HG03097 (cell line): ENCODE results near the gene HCFC1R1.
"Not testable (repeated sequence)": the region's sequence is repeated elsewhere in the genome, so short reads cannot be mapped to it uniquely, and the experiment has no call there.

ENCODE experiments used
- ATAC-seq: cut with Tn5 transposase; IDR thresholded peaks from one replicate; pipeline ENCODE4 v1.9.1; 2021; ENCODE audit not compliant: unreplicated experiment, low FRiP score

Gene HCFC1R1

GRCh38 chr16:3057181-3058138 lies 33.7 kb upstream of the HCFC1R1 start:
- no peak for ATAC-seq

DNA sequence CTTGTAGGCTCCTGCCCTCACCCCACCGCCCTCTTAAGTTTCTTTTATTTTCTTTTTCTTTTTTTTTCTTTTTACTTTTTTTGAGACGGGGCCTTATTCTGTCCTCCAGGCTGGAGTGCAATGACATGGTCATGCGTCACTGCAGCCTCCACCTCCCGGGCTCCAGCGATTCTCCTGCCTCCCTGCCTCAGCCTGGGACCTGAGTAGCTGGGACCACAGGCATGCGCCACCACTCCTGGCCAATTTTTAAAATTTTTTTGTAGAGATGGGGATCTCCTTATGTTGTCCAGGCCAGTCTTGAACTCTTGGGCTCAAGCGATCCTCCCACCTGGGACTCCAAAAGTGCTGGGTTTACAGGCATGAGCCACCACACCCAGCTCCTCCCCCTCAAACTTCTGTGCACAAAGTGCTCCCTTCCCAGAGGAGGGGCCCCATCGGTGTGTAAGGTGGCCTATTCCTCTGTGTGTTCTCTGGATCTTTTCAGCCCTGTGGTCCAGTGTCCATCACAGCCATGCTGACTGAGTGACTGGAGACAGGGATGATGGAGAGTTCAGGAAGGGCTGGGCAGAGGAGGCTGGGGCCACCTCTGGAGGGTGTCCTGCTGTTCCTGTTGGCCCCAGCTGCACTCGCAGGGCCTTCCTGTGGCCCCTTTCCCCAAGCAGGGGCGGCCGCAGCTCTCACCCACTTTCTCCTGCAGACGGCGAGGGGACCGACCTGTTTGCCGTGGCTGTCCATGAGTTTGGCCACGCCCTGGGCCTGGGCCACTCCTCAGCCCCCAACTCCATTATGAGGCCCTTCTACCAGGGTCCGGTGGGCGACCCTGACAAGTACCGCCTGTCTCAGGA lies 32.8 kb upstream of the HCFC1R1 start:
- no peak for ATAC-seq

DNA sequence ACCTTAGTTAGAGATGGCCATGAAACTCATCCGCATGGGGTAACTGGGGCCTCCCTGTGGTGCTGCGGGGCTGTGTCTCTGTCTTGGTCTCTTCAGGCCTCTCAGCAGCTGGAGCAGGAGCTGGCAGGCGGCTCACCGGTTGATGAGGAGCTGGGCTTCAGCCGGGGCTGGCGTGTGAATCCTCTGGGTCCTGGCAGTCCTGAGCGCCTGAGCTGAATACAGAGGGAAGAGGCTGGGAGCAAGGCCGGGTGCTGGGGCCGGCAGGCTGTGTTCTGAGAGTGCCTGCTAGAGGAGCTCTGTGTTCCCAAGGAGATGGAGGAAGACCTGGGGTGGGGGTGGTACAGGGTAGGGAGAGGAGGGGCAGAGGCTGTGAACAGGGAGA lies 32.0 kb upstream of the HCFC1R1 start:
- not testable (repeated sequence) for ATAC-seq

DNA sequence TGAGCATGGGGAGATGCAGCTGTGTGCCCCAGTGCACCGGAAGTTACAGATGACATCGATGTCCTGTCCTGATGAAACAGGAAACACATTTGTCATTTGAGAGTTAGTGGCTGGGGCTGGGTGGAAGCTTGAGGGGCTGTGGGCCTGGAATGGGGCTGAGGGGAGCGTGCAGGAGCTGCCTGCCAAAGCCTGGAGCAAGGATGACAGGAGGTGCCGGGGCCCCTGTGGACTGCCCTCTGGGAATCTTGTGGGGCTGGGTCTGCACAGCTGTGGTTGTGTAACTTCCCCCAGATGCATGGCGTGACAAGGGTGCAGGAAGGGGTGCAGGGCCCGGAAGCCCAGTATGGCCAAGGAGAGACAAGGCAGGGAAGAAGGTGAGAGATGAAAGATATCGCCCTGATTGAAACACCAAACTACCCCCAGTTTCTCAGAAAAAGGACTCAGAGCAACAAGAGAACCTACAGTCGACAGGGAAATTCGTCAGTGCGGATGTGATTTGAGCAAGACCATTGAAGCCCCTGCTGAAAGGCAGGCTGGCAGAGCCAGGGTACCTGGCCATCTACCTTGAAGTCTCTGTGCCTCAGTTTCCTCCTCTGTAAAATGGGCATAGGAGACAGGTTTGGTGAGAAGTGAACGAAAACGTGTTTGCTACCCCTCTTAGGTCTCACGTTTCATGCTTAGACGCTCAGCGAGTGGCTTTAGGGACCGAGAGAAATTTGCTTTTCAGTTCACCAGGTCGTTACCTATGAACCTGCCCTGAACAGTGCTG lies 31.4 kb upstream of the HCFC1R1 start:
- ATAC-seq, result no peak

GRCh38 chr16:3053330-3053710 lies 29.6 kb upstream of the HCFC1R1 start:
- ATAC-seq, result not testable (repeated sequence)

- not testable (repeated sequence) for ATAC-seq
Observed at GRCh38 chr16:3052571-3053329, 29.0 kb upstream of the HCFC1R1 start.

DNA sequence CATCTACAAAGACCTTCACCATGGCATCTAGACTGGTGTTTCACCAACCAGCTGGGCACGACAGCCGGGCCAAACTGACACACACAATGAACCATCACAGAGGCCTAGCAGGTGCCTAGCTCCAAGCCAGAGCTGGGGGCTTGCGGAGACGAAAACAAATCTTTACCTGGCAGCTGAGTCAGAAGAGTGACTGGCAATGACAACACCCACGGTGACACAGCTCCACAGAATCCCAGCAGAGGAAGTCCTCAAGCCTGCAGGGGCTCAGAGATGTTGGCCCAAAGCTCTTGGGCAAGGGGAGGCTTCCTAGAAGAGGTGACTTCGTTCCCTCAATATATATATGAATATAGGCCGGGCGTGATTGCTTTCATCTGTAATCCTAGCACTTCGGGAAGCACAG lies 27.8 kb upstream of the HCFC1R1 start:
- ATAC-seq, result no peak

GRCh38 chr16:3051009-3051408 lies 27.3 kb upstream of the HCFC1R1 start:
- ATAC-seq, result no peak

DNA sequence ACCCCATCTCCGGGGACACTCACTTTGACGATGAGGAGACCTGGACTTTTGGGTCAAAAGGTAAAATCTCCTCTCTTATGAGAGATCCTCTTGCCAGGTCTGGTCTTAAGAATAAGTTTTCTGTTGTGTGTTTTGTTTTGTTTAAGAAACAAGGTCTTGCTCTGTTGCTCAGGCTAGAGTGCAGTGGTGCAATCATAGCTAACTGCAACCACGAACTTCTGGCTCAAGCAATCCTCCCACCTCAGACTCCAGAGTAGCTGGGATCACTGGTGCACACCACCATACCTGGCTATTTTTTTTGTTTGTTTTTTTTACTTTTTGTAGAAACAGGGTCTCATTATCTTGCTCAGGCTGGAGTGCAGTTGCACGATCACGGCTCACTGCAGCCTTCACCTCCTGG lies 26.7 kb upstream of the HCFC1R1 start:
- ATAC-seq, result no peak

DNA sequence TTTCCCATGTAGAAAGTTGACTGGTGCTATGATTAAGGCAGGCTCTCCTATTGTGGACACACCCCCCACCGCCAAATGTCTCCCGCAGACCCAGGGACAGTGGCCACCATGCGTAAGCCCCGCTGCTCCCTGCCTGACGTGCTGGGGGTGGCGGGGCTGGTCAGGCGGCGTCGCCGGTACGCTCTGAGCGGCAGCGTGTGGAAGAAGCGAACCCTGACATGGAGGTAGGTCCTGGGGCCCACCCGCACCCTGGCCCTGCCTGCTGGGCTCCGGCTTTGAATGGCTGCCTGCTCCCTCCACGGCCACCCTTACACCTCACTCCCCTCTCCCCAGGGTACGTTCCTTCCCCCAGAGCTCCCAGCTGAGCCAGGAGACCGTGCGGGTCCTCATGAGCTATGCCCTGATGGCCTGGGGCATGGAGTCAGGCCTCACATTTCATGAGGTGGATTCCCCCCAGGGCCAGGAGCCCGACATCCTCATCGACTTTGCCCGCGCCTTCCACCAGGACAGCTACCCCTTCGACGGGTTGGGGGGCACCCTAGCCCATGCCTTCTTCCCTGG lies 26.3 kb upstream of the HCFC1R1 start:
- ATAC-seq, result no peak

GRCh38 chr16:3047387-3047720 lies 23.6 kb upstream of the HCFC1R1 start:
- no peak for ATAC-seq

GRCh38 chr16:3046641-3047386 lies 23.1 kb upstream of the HCFC1R1 start:
- ATAC-seq, result no peak

DNA sequence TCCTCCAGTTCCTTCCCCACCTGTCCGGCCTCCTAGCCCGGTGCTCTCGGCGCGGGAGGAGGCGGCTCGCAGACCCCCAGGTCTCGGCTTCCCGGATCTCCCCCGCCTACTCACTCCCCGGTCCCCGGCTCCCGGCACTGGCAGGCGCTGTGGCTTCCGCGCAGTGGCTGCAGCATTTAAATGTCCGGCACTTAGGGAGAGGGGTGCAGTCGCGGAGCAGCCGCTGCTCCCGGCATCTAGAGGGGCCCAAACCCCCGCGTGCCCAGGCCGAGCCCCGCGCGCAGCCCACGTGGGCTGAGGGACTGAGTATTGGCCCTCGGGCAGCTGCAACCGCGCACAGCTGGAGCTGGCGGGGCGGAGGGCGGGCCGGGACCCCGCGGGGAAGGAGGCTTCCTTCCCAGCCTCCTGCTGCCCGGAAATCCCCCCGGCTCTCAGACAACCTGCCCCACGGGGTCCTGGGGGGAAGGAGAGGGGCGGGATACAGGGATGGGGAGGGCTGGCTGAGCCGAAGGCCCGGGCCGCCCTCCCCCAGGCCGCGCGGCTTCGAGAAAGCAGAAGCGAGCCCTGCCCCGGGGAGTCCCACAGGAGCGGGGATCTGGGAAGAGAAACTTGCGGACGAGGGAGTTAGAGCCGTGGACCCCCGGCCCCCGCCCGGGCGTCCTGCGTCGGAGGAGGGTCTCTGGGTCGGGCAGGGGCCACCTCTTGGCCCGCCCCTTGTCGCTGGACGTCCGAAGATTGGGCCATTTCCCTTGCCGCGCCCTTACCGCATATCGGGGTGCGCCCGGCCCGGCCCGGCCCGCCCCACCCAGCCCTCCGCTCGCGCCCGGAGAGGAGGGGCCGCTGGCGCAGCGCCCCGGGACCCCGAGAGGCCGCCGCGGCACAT lies 22.3 kb upstream of the HCFC1R1 start, which contains the start of gene MMP25:
Gene MMP25, plus strand, starts transcription at position 804 of the 883 bp plus-strand sequence. CDS start 357 bp downstream, outside the sequence.
- no peak for ATAC-seq

DNA sequence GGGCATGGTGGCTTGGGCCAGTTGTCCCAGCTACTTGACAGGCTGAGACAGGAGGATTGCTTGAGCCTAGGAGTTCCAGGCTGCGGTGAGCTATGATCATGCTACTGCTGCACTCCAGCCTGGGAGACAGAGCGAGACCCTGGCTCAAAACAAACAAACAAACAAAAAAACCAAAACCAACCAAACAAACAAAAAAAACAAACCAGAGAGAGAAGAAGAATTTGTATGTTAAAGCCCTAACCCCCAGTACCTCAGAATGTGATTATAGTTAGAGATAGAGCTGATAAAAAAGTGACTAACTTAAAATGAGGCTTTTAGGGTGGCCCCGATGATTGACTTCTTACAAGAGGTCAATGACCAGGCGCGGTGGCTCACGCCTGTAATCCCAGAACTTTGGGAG lies 21.0 kb upstream of the HCFC1R1 start:
- ATAC-seq, result no peak

- ATAC-seq, result no peak
Observed at GRCh38 chr16:3042376-3042775, 18.6 kb upstream of the HCFC1R1 start.

DNA sequence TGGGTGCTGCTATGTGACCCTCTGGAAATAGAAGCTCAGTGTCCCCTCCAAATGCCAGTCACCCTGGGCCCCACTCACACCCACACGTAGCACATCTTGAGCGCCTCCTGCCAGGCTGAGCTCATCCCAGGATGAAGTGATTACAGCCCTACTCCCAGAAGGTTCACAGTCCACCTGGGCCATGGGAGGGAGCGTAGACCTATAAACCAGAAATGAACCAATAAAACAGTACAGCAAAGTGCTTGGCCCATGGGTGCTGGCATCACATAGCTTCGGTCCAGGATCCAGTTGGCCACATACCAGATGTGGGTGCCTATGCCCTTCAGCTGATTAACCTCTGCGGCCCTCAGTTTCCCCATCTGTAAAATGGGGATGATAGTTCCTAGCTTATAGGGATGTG lies 15.2 kb upstream of the HCFC1R1 start:
- no peak for ATAC-seq

DNA sequence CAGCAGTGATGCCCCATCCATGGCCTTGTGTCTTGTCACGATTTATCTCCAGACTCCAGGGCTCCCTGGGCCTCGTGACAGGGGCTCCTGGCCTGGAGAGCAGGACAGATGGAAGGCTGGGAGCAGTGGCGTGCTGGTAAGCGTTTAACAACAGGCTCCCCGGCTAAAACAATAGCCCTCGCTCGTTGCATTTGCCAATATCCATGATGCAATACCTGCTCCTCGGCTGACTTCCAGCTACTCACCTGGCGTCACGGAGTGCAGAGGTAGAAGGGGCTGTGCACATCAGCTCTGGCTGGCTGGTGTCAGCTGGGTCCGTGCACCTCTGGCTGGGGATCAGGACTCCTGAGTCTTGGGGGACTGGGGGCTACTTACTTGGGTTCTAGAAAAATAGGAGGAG lies 14.5 kb upstream of the HCFC1R1 start:
- no peak for ATAC-seq

DNA sequence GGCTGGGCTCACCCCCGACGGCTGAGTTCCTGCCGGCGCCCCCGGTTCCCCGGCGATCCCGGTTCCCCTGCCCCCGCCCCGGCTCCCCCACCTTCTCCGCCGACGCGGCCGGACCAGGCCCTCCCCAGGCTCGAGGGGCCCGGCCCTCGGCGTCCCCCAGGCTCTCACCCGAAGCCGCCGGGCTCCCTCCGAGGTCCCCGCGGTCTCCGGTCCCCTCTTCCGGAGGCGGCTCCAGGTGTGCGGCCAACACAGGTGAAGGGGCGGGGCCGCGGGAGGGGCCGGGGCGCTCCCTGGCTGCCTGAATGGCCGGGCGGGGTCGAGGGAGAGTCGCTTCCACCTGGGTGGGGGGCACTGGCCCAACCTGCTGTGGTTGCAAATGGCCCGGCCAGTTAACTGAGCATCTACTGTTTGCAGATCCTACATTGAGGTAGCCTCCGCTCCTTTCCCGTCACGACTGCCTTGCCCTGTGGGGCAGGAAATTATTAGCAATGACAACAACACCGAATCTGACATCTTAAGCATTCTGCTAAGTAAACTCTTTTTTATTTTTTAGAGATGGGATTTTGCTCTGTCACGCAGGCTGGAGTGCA lies 13.1 kb upstream of the HCFC1R1 start, which contains the start of gene BICDL2:
Gene BICDL2, minus strand, starts transcription at position 219 of the 590 bp plus-strand sequence. CDS start 1,448 bp downstream, outside the sequence.
- ATAC-seq, result no peak
